ENCODE data around the gene DNAJC1.

DNA sequence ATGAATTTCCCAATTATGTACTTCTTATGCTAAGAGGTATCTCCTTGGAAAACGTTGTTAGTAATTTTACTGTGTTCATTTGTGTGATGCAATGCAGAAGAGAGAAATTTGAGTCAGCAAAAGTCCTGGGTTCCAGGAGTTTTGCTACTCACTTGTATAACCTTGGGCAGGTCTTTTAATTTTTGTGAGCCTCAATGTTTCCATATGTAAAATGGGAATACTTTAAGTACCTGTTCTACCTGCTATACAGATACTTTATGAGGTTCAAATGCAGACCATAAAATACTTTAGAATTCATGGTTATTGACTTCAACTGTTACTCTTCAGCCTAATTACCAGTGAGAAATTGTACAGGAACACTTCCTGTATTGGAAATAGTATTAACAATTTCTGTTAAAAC is 284.0 kb downstream of the DNAJC1 start:
- TF ChIP-seq, protein P1, sequence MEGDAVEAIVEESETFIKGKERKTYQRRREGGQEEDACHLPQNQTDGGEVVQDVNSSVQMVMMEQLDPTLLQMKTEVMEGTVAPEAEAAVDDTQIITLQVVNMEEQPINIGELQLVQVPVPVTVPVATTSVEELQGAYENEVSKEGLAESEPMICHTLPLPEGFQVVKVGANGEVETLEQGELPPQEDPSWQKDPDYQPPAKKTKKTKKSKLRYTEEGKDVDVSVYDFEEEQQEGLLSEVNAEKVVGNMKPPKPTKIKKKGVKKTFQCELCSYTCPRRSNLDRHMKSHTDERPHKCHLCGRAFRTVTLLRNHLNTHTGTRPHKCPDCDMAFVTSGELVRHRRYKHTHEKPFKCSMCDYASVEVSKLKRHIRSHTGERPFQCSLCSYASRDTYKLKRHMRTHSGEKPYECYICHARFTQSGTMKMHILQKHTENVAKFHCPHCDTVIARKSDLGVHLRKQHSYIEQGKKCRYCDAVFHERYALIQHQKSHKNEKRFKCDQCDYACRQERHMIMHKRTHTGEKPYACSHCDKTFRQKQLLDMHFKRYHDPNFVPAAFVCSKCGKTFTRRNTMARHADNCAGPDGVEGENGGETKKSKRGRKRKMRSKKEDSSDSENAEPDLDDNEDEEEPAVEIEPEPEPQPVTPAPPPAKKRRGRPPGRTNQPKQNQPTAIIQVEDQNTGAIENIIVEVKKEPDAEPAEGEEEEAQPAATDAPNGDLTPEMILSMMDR (IDR thresholded peaks at IDR 0.05) = no peak
- TF ChIP-seq POLR2AphosphoS5 (IDR thresholded peaks at IDR 0.05) = no peak
